ENCODE measurements around the gene SLC22A31.

The SLC22A31 gene

GRCh38 chr16:89164847-89165680, 35.3 kb downstream of the SLC22A31 start:
- DNase-seq, result no peak

- DNase-seq, result no peak
Observed at GRCh38 chr16:89164436-89164835, 35.9 kb downstream of the SLC22A31 start.

- DNase-seq, result no peak
Observed at GRCh38 chr16:89163297-89163696, 37.0 kb downstream of the SLC22A31 start.

GRCh38 chr16:89161763-89162713, 38.3 kb downstream of the SLC22A31 start:
- no peak for DNase-seq

GRCh38 chr16:89160977-89161701, 39.2 kb downstream of the SLC22A31 start:
- no peak for DNase-seq

GRCh38 chr16:89159850-89160354, 40.4 kb downstream of the SLC22A31 start:
- DNase-seq, result no peak

GRCh38 chr16:89159066-89159849, 41.1 kb downstream of the SLC22A31 start:
- no peak for DNase-seq

GRCh38 chr16:89157778-89158177, 42.6 kb downstream of the SLC22A31 start:
- no peak for DNase-seq

GRCh38 chr16:89156740-89157645, 43.3 kb downstream of the SLC22A31 start:
- no peak for DNase-seq

GRCh38 chr16:89155851-89156739, 44.2 kb downstream of the SLC22A31 start:
- no peak for DNase-seq

GRCh38 chr16:89155184-89155679, 45.1 kb downstream of the SLC22A31 start:
- no peak for DNase-seq

GRCh38 chr16:89154390-89155183, 45.8 kb downstream of the SLC22A31 start:
- no peak for DNase-seq

GRCh38 chr16:89153848-89154271, 46.5 kb downstream of the SLC22A31 start:
- DNase-seq, result no peak

GRCh38 chr16:89152831-89153700, 47.3 kb downstream of the SLC22A31 start:
- no peak for DNase-seq

GRCh38 chr16:89150981-89151380, 49.4 kb downstream of the SLC22A31 start:
- DNase-seq, result no peak

- DNase-seq, result peak; percentile 43
Observed at GRCh38 chr16:89150090-89150835, 50.1 kb downstream of the SLC22A31 start.

- DNase-seq, result peak; percentile 12
Observed at GRCh38 chr16:89149386-89149785, 51.0 kb downstream of the SLC22A31 start.

Data from NCI-H2171 (cell line).